SK-N-MC (cell line): ENCODE results near the gene MAML2.
"Not testable (repeated sequence)": the region's sequence is repeated elsewhere in the genome, so short reads cannot be mapped to it uniquely, and the experiment has no call there.

ENCODE experiments used
- DNase-seq: peaks from one replicate; pipeline ENCODE4 v3.0.0-alpha.2; 2011; ENCODE audit warnings: low read depth, low spot score
- H3K27ac ChIP-seq: fragments of 200-600 bp; sonication (generic); 2 replicates; pipeline ENCODE4 v1.5.1; 2016; ENCODE audit warnings: mixed run types
- H3K36me3 ChIP-seq: fragments of 200-600 bp; sonication (generic); 2 replicates; pipeline ENCODE4 v1.6.1; 2017; ENCODE audit warnings: antibody characterized with exemption, low read length, mixed read lengths; ENCODE audit not compliant: insufficient read depth
- H3K4me3 ChIP-seq: fragments of 200-600 bp; sonication (generic); 2 replicates; pipeline ENCODE4 v1.5.1; 2016
- H3K9ac ChIP-seq: fragments of 200-600 bp; sonication (generic); 2 replicates; pipeline ENCODE4 v1.8.0; 2017; ENCODE audit warnings: mixed run types, mixed read lengths; ENCODE audit not compliant: insufficient read length
- H3K9me3 ChIP-seq: fragments of 200-600 bp; sonication (generic); 2 replicates; pipeline ENCODE4 v1.6.1; 2017; ENCODE audit warnings: low read depth, mild to moderate bottlenecking, antibody characterized with exemption, low read length, moderate library complexity, mixed read lengths
- EZH2 ChIP-seq: fragments of 200-600 bp; sonication (generic); IDR thresholded peaks from one replicate; pipeline ENCODE4 v1.6.1; 2017; ENCODE audit warnings: antibody characterized with exemption
- FOXP2 ChIP-seq: optimal IDR thresholded peaks from 2 replicates; pipeline ENCODE3; 2011; ENCODE audit warnings: mild to moderate bottlenecking, moderate library complexity; ENCODE audit not compliant: insufficient read depth; ENCODE audit errors: extremely low read length, control extremely low read depth
- POLR2AphosphoS5 ChIP-seq: IDR thresholded peaks from 2 replicates; pipeline ENCODE4 v1.6.1; 2012; ENCODE audit warnings: mild to moderate bottlenecking, low read depth, low read length, borderline replicate concordance

The MAML2 gene

GRCh38 chr11:96278039-96278897 lies 64.7 kb downstream of the MAML2 start:
- no peak for DNase-seq
- Histone ChIP-seq H3K9me3 (no peaks in the 10 kb centered on the region), H3K36me3 (no peaks in the 10 kb centered on the region), H3K9ac (no peak overlapping the region), H3K27ac (no peak overlapping the region; the same call in 1 of the 2 replicates), H3K4me3 (no peak overlapping the region)
- no peak for TF ChIP-seq POLR2AphosphoS5
- TF ChIP-seq FOXP2 = no peak
- no peak for TF ChIP-seq EZH2

GRCh38 chr11:96277696-96278038 lies 65.3 kb downstream of the MAML2 start:
- Histone ChIP-seq H3K36me3 (no peaks in the 10 kb centered on the region), H3K4me3 (no peak overlapping the region), H3K9ac (no peak overlapping the region), H3K9me3 (no peaks in the 10 kb centered on the region), H3K27ac (no peak overlapping the region)
- DNase-seq = no peak
- no peak for TF ChIP-seq FOXP2
- no peak for TF ChIP-seq POLR2AphosphoS5
- TF ChIP-seq EZH2 = no peak

GRCh38 chr11:96276836-96277235 lies 66.2 kb downstream of the MAML2 start:
- no peak overlapping the region for H3K4me3 ChIP-seq
- no peak overlapping the region for H3K9ac ChIP-seq
- DNase-seq = no peak
- TF ChIP-seq FOXP2 (no peak), POLR2AphosphoS5 (no peak), EZH2 (no peak)
- no peaks in the 10 kb centered on the region for H3K9me3 ChIP-seq
- H3K27ac ChIP-seq = no peak overlapping the region
- no peaks in the 10 kb centered on the region for H3K36me3 ChIP-seq

GRCh38 chr11:96275801-96276594 lies 67.0 kb downstream of the MAML2 start:
- DNase-seq = no peak
- no peak overlapping the region for H3K27ac ChIP-seq
- H3K4me3 ChIP-seq = no peak overlapping the region
- TF ChIP-seq POLR2AphosphoS5 (no peak), EZH2 (no peak), FOXP2 (no peak)
- H3K9me3 ChIP-seq = no peaks in the 10 kb centered on the region
- H3K36me3 ChIP-seq = no peaks in the 10 kb centered on the region
- H3K9ac ChIP-seq = no peak overlapping the region

GRCh38 chr11:96273507-96273906 lies 69.5 kb downstream of the MAML2 start:
- no peak overlapping the region for H3K4me3 ChIP-seq
- no peak for TF ChIP-seq EZH2
- H3K36me3 ChIP-seq = no peaks in the 10 kb centered on the region
- no peak overlapping the region for H3K27ac ChIP-seq
- H3K9ac ChIP-seq = no peak overlapping the region
- no peak for DNase-seq
- H3K9me3 ChIP-seq = no peaks in the 10 kb centered on the region; the same call in 1 of the 2 replicates

- DNase-seq = no peak
- H3K36me3 ChIP-seq = no peaks in the 10 kb centered on the region
These were observed 70.3 kb downstream of the MAML2 start for GRCh38 chr11:96272529-96273222.

GRCh38 chr11:96271777-96272176 lies 71.2 kb downstream of the MAML2 start:
- Histone ChIP-seq H3K9ac (no peak overlapping the region), H3K36me3 (no peaks in the 10 kb centered on the region), H3K9me3 (no peaks in the 10 kb centered on the region; the same call in 1 of the 2 replicates), H3K27ac (no peak overlapping the region), H3K4me3 (no peak overlapping the region)
- TF ChIP-seq FOXP2 (no peak), EZH2 (no peak), POLR2AphosphoS5 (no peak)
- DNase-seq = no peak

More at GRCh38 chr11:96272529-96273222, 70.3 kb downstream of the MAML2 start:
- Histone ChIP-seq H3K9me3 (no peaks in the 10 kb centered on the region; the same call in 1 of the 2 replicates), H3K9ac (no peak overlapping the region), H3K4me3 (no peak overlapping the region), H3K27ac (no peak overlapping the region)
- no peak for TF ChIP-seq FOXP2
- TF ChIP-seq POLR2AphosphoS5 = no peak
- TF ChIP-seq EZH2 = no peak

GRCh38 chr11:96271352-96271751 lies 71.6 kb downstream of the MAML2 start:
- H3K4me3 ChIP-seq, H3K27ac ChIP-seq: not testable (repeated sequence)

GRCh38 chr11:96268527-96268926 lies 74.5 kb downstream of the MAML2 start:
- not testable (repeated sequence) for H3K9me3 ChIP-seq, H3K27ac ChIP-seq, H3K9ac ChIP-seq, H3K36me3 ChIP-seq, H3K4me3 ChIP-seq, DNase-seq

More at GRCh38 chr11:96271352-96271751, 71.6 kb downstream of the MAML2 start:
- H3K9me3 ChIP-seq, H3K36me3 ChIP-seq, H3K9ac ChIP-seq, DNase-seq: not testable (repeated sequence)
